Ramos (cell line): ENCODE measurements around the gene LRRC8E.

Experiments used
- in situ Hi-C: fragments of 300-500 bp; cut with MboI; formaldehyde crosslinking; loops from one replicate; pipeline ENCODE4 v1.14.3; 2022; ENCODE audit warnings: low sequenced_read_pairs; ENCODE audit not compliant: unreplicated experiment

LRRC8E gene

GRCh38 chr19:7865262-7865911, 22.9 kb upstream of the LRRC8E start:
- in situ Hi-C loops: no loop called here

- in situ Hi-C loops: no loop called here
Measured at GRCh38 chr19:7866399-7867091, 21.8 kb upstream of the LRRC8E start.

GRCh38 chr19:7867092-7867844, 21.0 kb upstream of the LRRC8E start:
- in situ Hi-C loops: no loop called here

- in situ Hi-C loops: no loop called here
Measured at GRCh38 chr19:7868326-7868670, 20.0 kb upstream of the LRRC8E start.

- in situ Hi-C loops: no loop called here
Measured at GRCh38 chr19:7868671-7869452, 19.4 kb upstream of the LRRC8E start.

- in situ Hi-C loops: no loop called here
Measured at GRCh38 chr19:7869453-7869909, 18.8 kb upstream of the LRRC8E start.

GRCh38 chr19:7869910-7870511, 18.3 kb upstream of the LRRC8E start:
- in situ Hi-C loops: no loop called here

GRCh38 chr19:7870571-7871436, 17.5 kb upstream of the LRRC8E start:
- in situ Hi-C loops: no loop called here

GRCh38 chr19:7871437-7872305, 16.6 kb upstream of the LRRC8E start:
- in situ Hi-C loops: no loop called here

GRCh38 chr19:7872306-7873204, 15.8 kb upstream of the LRRC8E start:
- in situ Hi-C loops: no loop called here

- in situ Hi-C loops: no loop called here
Measured at GRCh38 chr19:7873304-7874075, 14.8 kb upstream of the LRRC8E start.

GRCh38 chr19:7874076-7874896, 14.0 kb upstream of the LRRC8E start, which contains the start of gene PRR36:
TSS of gene PRR36 (minus strand) at chr19:7874390. CDS start at chr19:7873689, 701 bp downstream.
- in situ Hi-C loops: no loop called here

GRCh38 chr19:7874897-7875273, 13.4 kb upstream of the LRRC8E start:
- in situ Hi-C loops: no loop called here

- in situ Hi-C loops: no loop called here
Measured at GRCh38 chr19:7877249-7877836, 11.0 kb upstream of the LRRC8E start.

- in situ Hi-C loops: no loop called here
Measured at GRCh38 chr19:7879111-7879807, 9.1 kb upstream of the LRRC8E start.
